CD4-positive, alpha-beta memory T cell (primary cell): Measurements from ENCODE around the gene EFHD2. TPM values are rescaled to one million over a fixed set of nuclear protein-coding genes. Genes with fewer than 3 reads are reported as not detected.

Experiments
- CTCF ChIA-PET: fragments of 350-600 bp; sonication (Branson Sonifier 250); formaldehyde crosslinking; loops from one replicate; lab custom pipeline; 2021; ENCODE audit warnings: inconsistent platforms; ENCODE audit not compliant: partially characterized antibody; lab: Charles Lee
- POLR2A ChIA-PET: fragments of 350-600 bp; sonication (Branson Sonifier 250); formaldehyde crosslinking; loops from one replicate; lab custom pipeline; 2021; ENCODE audit not compliant: partially characterized antibody; lab: Charles Lee
- DNase-seq, 5 donors: peaks; one replicate each; pipeline versions ENCODE4 v3.0.0 to v3.0.0-alpha.2; 2020 to 2022; ENCODE audit warnings: mixed read lengths in 1 of 5
- H3K27ac ChIP-seq: one replicate; pipeline ENCODE4 v1.7.0; 2013; ENCODE audit warnings: low read depth, low read length
- H3K27me3 ChIP-seq: 2 replicates; pipeline ENCODE4 v1.7.0; 2013; ENCODE audit warnings: mild to moderate bottlenecking, low read length, moderate library complexity; ENCODE audit not compliant: insufficient read depth
- H3K36me3 ChIP-seq: 2 replicates; pipeline ENCODE4 v1.7.0; 2013; ENCODE audit warnings: mild to moderate bottlenecking, low read length, moderate library complexity; ENCODE audit not compliant: insufficient read depth
- H3K4me1 ChIP-seq: 2 replicates; pipeline ENCODE4 v1.7.0; 2013; ENCODE audit warnings: mild to moderate bottlenecking, low read length, moderate library complexity; ENCODE audit not compliant: insufficient read depth
- H3K4me3 ChIP-seq, 2 donors: one replicate each; pipeline ENCODE4 v1.7.0; 2013; ENCODE audit warnings: low read length in 2 of 2, mild to moderate bottlenecking in 1 of 2
- H3K9me3 ChIP-seq, 2 donors: one replicate each; pipeline ENCODE4 v1.7.0; 2013; ENCODE audit warnings: low read length in 2 of 2, control low read depth in 1 of 2; ENCODE audit not compliant: control insufficient read depth in 1 of 2
- H3K27ac Mint-ChIP-seq, 7 donors: one replicate each; pipeline ENCODE4 v1.8.0; 2020 to 2021; ENCODE audit warnings: mixed read lengths in 7 of 7, mild to moderate bottlenecking in 6 of 7, inconsistent platforms in 3 of 7, moderate library complexity in 3 of 7
- H3K27me3 Mint-ChIP-seq, 2 donors: one replicate each; pipeline ENCODE4 v1.8.0; 2020 to 2021; ENCODE audit warnings: mixed read lengths in 2 of 2
- H3K36me3 Mint-ChIP-seq, 2 donors: one replicate each; pipeline ENCODE4 v1.8.0; 2020 to 2021; ENCODE audit warnings: mixed read lengths in 2 of 2, inconsistent platforms in 1 of 2, mild to moderate bottlenecking in 1 of 2
- H3K4me1 Mint-ChIP-seq, 4 donors: one replicate each; pipeline ENCODE4 v1.8.0; 2020 to 2021; ENCODE audit warnings: mixed read lengths in 4 of 4, mild to moderate bottlenecking in 1 of 4
- H3K4me3 Mint-ChIP-seq, 8 donors: one replicate each; pipeline ENCODE4 v1.8.0; 2020 to 2021; ENCODE audit warnings: mixed read lengths in 8 of 8, mild to moderate bottlenecking in 7 of 8, moderate library complexity in 6 of 8, inconsistent platforms in 3 of 8
- H3K9me3 Mint-ChIP-seq, 8 donors: one replicate each; pipeline ENCODE4 v1.8.0; 2020 to 2021; ENCODE audit warnings: mixed read lengths in 8 of 8, mild to moderate bottlenecking in 5 of 8, inconsistent platforms in 3 of 8, moderate library complexity in 1 of 8
- intact Hi-C: fragments of 100-400 bp; cut with micrococcal nuclease; formaldehyde crosslinking; loops from one replicate; pipeline ENCODE4 v1.15.1; 2023
- polyA plus RNA-seq, 2 donors: library from polyadenylated mRNA; unstranded; fragments of 300-500 nt; fragmentation: Illumina TruSeq; gene quantifications; one replicate each; pipeline ENCODE4 v1.2.3, GENCODE V29; 2021
- total RNA-seq, 2 experiments: library from RNA; stranded (reverse); gene quantifications; one replicate each; pipeline ENCODE4 v1.2.3, GENCODE V29; 2021

Gene EFHD2
- total and polyA plus RNA-seq, 4 experiments from 2014 or later, result 46.4 to 66.7 (median 54.4) TPM

- Histone ChIP-seq H3K36me3 (no peaks in the 10 kb centered on the region), H3K9me3 (no peaks in the 10 kb centered on the region), H3K27ac (no peak overlapping the region), H3K27me3 (no peaks in the 10 kb centered on the region), H3K4me1 (no peaks in the 10 kb centered on the region), H3K4me3 (no peak overlapping the region)
- Mint-ChIP-seq H3K36me3 (no peaks in the 10 kb centered on the region), H3K27ac (no peak overlapping the region), H3K27me3 (peaks cover 1 to 8% of the 10 kb centered on the region in 2 donors), H3K9me3 (no peaks in the 10 kb centered on the region), H3K4me1 (peaks cover 0 to 4% (median under 1%) of the 10 kb centered on the region in 4 donors), H3K4me3 (no peak overlapping the region)
- POLR2A ChIA-PET, result no interaction called here
- CTCF ChIA-PET, result interaction anchor here (1.0 kb wide), 1 partner anchor 10 kb away, joined by 3 read pairs; no protein-coding TSS in a partner anchor
- DNase-seq, result no peak
- intact Hi-C loops, result no loop called here
Observed at GRCh38 chr1:15444468-15445389, 35.0 kb downstream of the EFHD2 start.

DNA sequence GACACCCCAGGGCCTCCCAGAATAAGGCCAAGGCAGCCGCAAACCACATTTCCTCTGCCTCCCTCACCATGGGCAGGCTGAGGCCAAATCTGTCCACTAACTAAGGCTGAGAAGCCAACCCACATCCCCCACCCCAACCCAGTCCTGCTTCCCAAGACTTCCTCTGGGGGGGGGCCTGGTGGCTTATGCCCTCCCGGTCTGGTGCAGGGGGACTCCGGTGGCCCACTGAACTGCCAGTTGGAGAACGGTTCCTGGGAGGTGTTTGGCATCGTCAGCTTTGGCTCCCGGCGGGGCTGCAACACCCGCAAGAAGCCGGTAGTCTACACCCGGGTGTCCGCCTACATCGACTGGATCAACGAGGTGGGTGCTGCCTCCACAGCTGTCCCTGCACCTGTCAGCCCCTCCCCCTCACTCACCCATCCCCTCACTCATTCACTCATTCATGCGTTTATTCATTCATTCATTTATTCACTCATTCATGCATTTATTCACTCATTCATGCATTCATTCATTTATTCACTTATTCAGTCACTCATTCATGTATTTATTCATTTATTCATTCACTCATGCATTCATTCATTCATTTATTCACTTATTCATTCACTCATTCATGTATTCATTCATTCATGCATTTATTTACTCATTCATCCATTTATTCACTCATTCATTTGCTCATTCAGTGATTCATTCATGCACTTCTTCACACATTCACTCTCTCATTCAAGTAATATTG is 35.9 kb downstream of the EFHD2 start:
- Histone ChIP-seq H3K4me1 (no peaks in the 10 kb centered on the region), H3K36me3 (no peaks in the 10 kb centered on the region), H3K4me3 (no peak overlapping the region), H3K27ac (no peak overlapping the region), H3K27me3 (no peaks in the 10 kb centered on the region), H3K9me3 (no peaks in the 10 kb centered on the region)
- ChIA-PET CTCF (interaction anchor here (1.0 kb wide), 1 partner anchor 11 kb away, joined by 3 read pairs; no protein-coding TSS in a partner anchor), POLR2A (no interaction called here)
- DNase-seq, result no peak
- H3K4me1 Mint-ChIP-seq, result peaks cover 0 to 4% (median under 1%) of the 10 kb centered on the region in 4 donors
- H3K4me3 Mint-ChIP-seq, result no peak overlapping the region
- H3K27ac Mint-ChIP-seq, result peak overlapping the region in 1 of 7 donors; percentile 35
- H3K27me3 Mint-ChIP-seq, result peaks cover 1 to 9% of the 10 kb centered on the region in 2 donors
- H3K9me3 Mint-ChIP-seq, result no peaks in the 10 kb centered on the region
- intact Hi-C loops, result no loop called here
- no peaks in the 10 kb centered on the region for H3K36me3 Mint-ChIP-seq

GRCh38 chr1:15446212-15446611 is 36.5 kb downstream of the EFHD2 start:
- intact Hi-C loops, result no loop called here
- H3K9me3 ChIP-seq, result no peaks in the 10 kb centered on the region
- H3K4me1 ChIP-seq, result no peaks in the 10 kb centered on the region
- Mint-ChIP-seq H3K27ac (peak overlapping the region in 1 of 7 donors; percentile 35), H3K4me3 (peak overlapping the region in 1 of 8 donors; percentile 40), H3K4me1 (peaks cover 0 to 4% (median under 1%) of the 10 kb centered on the region in 4 donors), H3K9me3 (no peaks in the 10 kb centered on the region), H3K27me3 (peaks cover 3 to 9% of the 10 kb centered on the region in 2 donors), H3K36me3 (no peaks in the 10 kb centered on the region)
- no peaks in the 10 kb centered on the region for H3K27me3 ChIP-seq
- POLR2A ChIA-PET, result no interaction called here
- no peak for DNase-seq
- no peaks in the 10 kb centered on the region for H3K36me3 ChIP-seq
- CTCF ChIA-PET, result no interaction called here
- no peak overlapping the region for H3K4me3 ChIP-seq
- no peak overlapping the region for H3K27ac ChIP-seq

DNA sequence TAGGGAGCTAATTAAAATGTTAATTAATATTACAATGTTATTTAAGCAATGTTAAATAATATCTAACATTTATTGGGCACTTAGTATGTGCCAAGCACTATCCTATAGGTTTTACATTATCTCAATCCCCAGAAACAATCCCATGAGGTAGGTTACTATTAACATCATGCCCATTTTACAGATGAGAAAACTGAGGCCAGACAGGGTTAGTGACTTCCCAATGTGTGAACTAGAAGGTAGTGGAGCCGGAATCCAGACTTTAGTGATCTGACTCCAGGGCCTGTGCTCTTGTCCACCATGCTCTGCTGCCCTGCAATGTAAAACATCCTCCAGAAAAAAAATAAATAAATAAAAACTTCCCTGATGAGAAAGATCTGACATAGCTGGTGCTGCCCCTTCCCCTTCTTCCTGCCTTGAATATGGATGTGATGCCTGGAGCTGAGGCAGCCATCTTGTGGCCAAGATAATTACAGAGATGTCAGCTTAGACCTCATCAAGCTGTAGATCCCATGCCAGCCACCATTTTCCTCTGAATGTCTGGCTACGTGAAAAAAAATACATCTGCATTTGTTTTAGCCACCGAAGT is 39.3 kb downstream of the EFHD2 start:
- peaks cover 4 to 7% of the 10 kb centered on the region in 2 donors for H3K27me3 Mint-ChIP-seq
- no peaks in the 10 kb centered on the region for H3K9me3 Mint-ChIP-seq
- H3K27ac ChIP-seq, result no peak overlapping the region
- POLR2A ChIA-PET, result no interaction called here
- H3K36me3 Mint-ChIP-seq, result no peaks in the 10 kb centered on the region
- no peak for DNase-seq
- H3K4me3 ChIP-seq, result no peak overlapping the region
- H3K4me1 ChIP-seq, result no peaks in the 10 kb centered on the region
- CTCF ChIA-PET, result interaction anchor here (0.5 kb wide), 1 partner anchor 153 kb away, joined by 3 read pairs; no protein-coding TSS in a partner anchor
- no peaks in the 10 kb centered on the region for H3K9me3 ChIP-seq
- no peak overlapping the region for H3K4me3 Mint-ChIP-seq
- peaks cover 0 to 4% (median under 1%) of the 10 kb centered on the region in 4 donors for H3K4me1 Mint-ChIP-seq
- H3K27ac Mint-ChIP-seq, result no peak overlapping the region
- intact Hi-C loops, result no loop called here
- no peaks in the 10 kb centered on the region for H3K36me3 ChIP-seq
- no peaks in the 10 kb centered on the region for H3K27me3 ChIP-seq

- Mint-ChIP-seq H3K9me3 (no peaks in the 10 kb centered on the region), H3K36me3 (no peaks in the 10 kb centered on the region), H3K4me3 (no peak overlapping the region), H3K27me3 (peaks cover 4 to 7% of the 10 kb centered on the region in 2 donors), H3K27ac (peak overlapping the region in 1 of 7 donors; percentile 46), H3K4me1 (peaks cover 0 to 4% (median under 1%) of the 10 kb centered on the region in 4 donors)
- no peaks in the 10 kb centered on the region for H3K36me3 ChIP-seq
- no peak overlapping the region for H3K27ac ChIP-seq
- no peaks in the 10 kb centered on the region for H3K27me3 ChIP-seq
- no peaks in the 10 kb centered on the region for H3K4me1 ChIP-seq
- ChIA-PET POLR2A (no interaction called here), CTCF (no interaction called here)
- no peak overlapping the region for H3K4me3 ChIP-seq
- no peaks in the 10 kb centered on the region for H3K9me3 ChIP-seq
- no peak for DNase-seq
- intact Hi-C loops, result no loop called here
Observed at GRCh38 chr1:15449567-15449966, 39.9 kb downstream of the EFHD2 start.

DNA sequence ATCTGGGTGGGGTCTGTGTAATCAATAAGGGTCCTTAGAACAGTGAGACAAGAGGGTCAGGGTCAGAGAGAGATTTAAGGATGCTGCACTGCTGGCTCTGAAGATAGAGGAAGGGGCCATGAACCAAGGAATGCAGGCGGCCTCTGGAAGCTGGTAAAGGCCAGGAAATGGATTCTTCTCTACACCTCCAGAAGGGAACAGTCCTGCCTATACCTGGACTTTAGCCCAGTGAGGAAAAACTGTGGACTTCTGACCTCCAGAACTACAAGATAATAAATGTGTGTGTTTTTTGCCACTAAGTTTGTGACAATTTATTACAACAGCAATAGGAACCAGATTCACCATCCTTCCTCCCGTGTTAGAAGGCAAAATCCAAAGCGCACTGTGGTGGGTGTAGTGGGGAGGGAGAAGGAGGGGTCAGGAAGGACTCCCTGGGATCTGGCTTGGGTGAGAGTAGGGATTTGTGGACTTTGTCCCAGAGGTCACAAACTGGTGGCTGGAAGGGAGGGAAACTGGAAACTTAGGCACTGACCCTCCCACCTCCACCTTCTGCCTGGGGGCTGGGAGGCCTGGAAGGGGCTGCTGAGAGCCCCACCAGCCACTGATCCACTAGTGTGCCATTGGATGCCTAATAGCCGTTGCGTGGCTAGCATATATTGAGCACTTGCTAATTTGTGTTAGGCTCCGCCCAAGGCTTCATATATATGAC is 41.5 kb downstream of the EFHD2 start:
- ChIA-PET CTCF (no interaction called here), POLR2A (no interaction called here)
- H3K27me3 ChIP-seq, result no peaks in the 10 kb centered on the region
- no peaks in the 10 kb centered on the region for H3K9me3 Mint-ChIP-seq
- no peak overlapping the region for H3K4me3 Mint-ChIP-seq
- peaks cover 4 to 5% of the 10 kb centered on the region in 2 donors for H3K27me3 Mint-ChIP-seq
- no peak overlapping the region for H3K4me3 ChIP-seq
- no peaks in the 10 kb centered on the region for H3K4me1 Mint-ChIP-seq
- no peaks in the 10 kb centered on the region for H3K36me3 ChIP-seq
- H3K27ac ChIP-seq, result no peak overlapping the region
- no peaks in the 10 kb centered on the region for H3K4me1 ChIP-seq
- no peaks in the 10 kb centered on the region for H3K9me3 ChIP-seq
- intact Hi-C loops, result no loop called here
- no peak overlapping the region for H3K27ac Mint-ChIP-seq
- H3K36me3 Mint-ChIP-seq, result no peaks in the 10 kb centered on the region
- no peak for DNase-seq
